Mucosa of descending colon (tissue), 3 donors: ENCODE data around the gene GPRC6A. TPM values are rescaled to one million over a fixed set of nuclear protein-coding genes. Genes with fewer than 3 reads are reported as not detected.

Source experiments
- ATAC-seq: fragments of 200-7000 bp; cut with Tn5 transposase; one replicate; pipeline ENCODE4 v1.9.1; 2020; ENCODE audit warnings: mild to moderate bottlenecking, moderate library complexity
- DNase-seq, 3 donors: peaks; one replicate each; pipeline ENCODE4 v3.0.0-alpha.2; 2020
- H3K36me3 ChIP-seq: fragments of 200-600 bp; one replicate; pipeline ENCODE4 v1.8.0; 2021; ENCODE audit warnings: low read depth, mild to moderate bottlenecking
- H3K4me1 ChIP-seq: fragments of 200-600 bp; one replicate; pipeline ENCODE4 v1.8.0; 2021; ENCODE audit warnings: low read depth, mild to moderate bottlenecking
- H3K4me3 ChIP-seq: fragments of 200-600 bp; one replicate; pipeline ENCODE4 v1.8.0; 2021; ENCODE audit warnings: mild to moderate bottlenecking
- H3K9me3 ChIP-seq: fragments of 200-600 bp; one replicate; pipeline ENCODE4 v1.8.0; 2021; ENCODE audit warnings: mild to moderate bottlenecking
- intact Hi-C, 2 donors: fragments of 100-400 bp; cut with DNase I in 1 of 2; cut with micrococcal nuclease in 1 of 2; formaldehyde crosslinking; loops; one replicate each; pipeline versions ENCODE4 v1.11.0 to v1.11.1; 2022; cut with DNase I, micrococcal nuclease
- total RNA-seq, 3 donors: library from RNA; stranded (reverse); fragmentation: NEBNext Ultra II Directional in 2 of 3; extraction: Animal tissue kit (Norgen Biotek cat#: 25700) in 2 of 3; gene quantifications; one replicate each; pipeline versions ENCODE4 v1.2.1 to v1.2.4, GENCODE V29; 2021 to 2023
- TF ChIP-seq, protein P1 (sequence below): fragments of 200-600 bp; IDR thresholded peaks from one replicate; pipeline ENCODE4 v1.8.0; 2022; ENCODE audit warnings: antibody characterized with exemption, mild to moderate bottlenecking
- donor health status: DM: no; HTN: no; CAD: no; lungs with moderate emphysema.
- donor health status: DM: no; HTN: no; CAD: no.
- donor health status: DM: no; HTN: yes; CAD: no.

Gene GPRC6A
- total RNA-seq, 3 donors from 2014 or later = 0.13 to 0.17 TPM; not detected in 1

DNA sequence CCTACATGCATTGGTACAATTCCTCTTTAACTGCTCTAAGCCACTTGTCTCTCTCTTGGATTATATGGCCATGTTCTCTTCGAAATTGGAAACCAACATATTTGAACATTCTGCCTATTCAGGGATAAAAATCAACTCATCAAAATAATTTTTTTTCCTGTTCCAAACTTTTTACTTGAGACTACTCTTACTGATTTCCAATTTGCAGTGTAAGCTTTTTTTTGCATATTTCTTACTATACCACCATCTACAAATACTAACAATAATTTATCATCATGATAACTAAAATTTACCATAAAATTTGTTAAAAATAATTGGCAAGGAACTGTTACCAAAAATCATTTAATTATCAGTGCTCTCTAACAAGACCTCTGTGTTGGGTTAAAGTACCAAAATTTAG, 56.4 kb downstream of the GPRC6A start:
- intact Hi-C loops = no loop called here
- Histone ChIP-seq H3K36me3 (no peaks in the 10 kb centered on the region), H3K9me3 (no peaks in the 10 kb centered on the region), H3K4me1 (no peaks in the 10 kb centered on the region), H3K4me3 (no peak overlapping the region)
- ATAC-seq = no peak
- DNase-seq = no peak
- TF ChIP-seq, protein P1, sequence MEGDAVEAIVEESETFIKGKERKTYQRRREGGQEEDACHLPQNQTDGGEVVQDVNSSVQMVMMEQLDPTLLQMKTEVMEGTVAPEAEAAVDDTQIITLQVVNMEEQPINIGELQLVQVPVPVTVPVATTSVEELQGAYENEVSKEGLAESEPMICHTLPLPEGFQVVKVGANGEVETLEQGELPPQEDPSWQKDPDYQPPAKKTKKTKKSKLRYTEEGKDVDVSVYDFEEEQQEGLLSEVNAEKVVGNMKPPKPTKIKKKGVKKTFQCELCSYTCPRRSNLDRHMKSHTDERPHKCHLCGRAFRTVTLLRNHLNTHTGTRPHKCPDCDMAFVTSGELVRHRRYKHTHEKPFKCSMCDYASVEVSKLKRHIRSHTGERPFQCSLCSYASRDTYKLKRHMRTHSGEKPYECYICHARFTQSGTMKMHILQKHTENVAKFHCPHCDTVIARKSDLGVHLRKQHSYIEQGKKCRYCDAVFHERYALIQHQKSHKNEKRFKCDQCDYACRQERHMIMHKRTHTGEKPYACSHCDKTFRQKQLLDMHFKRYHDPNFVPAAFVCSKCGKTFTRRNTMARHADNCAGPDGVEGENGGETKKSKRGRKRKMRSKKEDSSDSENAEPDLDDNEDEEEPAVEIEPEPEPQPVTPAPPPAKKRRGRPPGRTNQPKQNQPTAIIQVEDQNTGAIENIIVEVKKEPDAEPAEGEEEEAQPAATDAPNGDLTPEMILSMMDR = no peak

DNA sequence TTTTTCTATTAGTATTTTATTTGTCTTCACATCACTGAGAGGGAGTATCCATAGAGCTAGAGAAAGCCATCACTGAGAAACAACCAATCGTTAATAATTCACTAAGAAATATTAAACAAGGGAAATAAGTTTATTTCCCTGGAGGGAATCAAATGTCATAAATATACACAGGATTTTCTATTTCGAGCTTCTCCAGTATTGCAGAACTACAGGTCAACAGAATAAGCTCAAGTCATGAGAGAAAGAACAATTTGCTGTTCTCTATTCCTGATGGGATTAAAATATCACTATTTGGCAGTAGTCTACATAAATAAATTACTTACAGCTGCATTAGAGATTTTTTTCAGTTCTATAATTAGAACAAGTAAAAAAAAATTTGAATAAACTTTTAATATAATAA, 61.2 kb downstream of the GPRC6A start:
- DNase-seq (no peak), ATAC-seq (no peak)
- H3K4me1 ChIP-seq = peaks cover 2% of the 10 kb centered on the region
- H3K36me3 ChIP-seq = no peaks in the 10 kb centered on the region
- H3K4me3 ChIP-seq = no peak overlapping the region
- TF ChIP-seq, protein P1 = no peak
- no peaks in the 10 kb centered on the region for H3K9me3 ChIP-seq
- intact Hi-C loops = no loop called here

DNA sequence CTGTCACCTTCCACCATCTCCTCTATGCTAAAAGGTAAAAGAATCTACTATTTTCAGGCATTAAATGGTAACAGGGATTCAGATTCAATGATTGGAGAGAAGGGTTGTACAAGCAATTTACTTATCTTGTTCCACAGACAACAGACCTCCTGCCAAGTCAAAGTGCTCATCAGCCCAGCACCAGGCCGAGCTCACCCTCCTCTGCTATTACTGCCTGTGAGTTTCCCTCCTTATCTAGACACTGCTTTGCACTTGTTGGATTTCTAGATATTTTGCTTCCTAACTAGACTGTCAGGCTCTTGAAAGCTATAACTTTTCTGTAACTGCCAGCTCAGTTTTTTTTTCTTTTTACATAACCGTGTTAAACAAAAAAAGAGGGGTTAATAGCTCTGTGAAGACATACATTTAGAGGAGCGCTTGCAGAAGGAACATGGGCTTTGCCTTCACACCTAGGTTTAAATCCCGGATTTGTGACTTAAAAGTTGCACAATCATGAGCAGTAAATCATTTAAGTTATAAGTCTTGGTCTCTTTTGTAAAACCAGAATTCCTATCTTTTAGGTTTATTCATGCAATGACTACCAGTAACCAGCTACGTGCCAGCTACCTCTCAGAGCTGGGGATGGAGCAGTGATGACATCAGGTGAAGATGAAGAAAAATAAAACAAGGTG, 62.2 kb downstream of the GPRC6A start:
- ATAC-seq (no peak), DNase-seq (no peak)
- peaks cover 2% of the 10 kb centered on the region for H3K4me1 ChIP-seq
- TF ChIP-seq, protein P1 = no peak
- no peaks in the 10 kb centered on the region for H3K36me3 ChIP-seq
- H3K4me3 ChIP-seq = no peak overlapping the region
- no peaks in the 10 kb centered on the region for H3K9me3 ChIP-seq
- intact Hi-C loops = no loop called here

DNA sequence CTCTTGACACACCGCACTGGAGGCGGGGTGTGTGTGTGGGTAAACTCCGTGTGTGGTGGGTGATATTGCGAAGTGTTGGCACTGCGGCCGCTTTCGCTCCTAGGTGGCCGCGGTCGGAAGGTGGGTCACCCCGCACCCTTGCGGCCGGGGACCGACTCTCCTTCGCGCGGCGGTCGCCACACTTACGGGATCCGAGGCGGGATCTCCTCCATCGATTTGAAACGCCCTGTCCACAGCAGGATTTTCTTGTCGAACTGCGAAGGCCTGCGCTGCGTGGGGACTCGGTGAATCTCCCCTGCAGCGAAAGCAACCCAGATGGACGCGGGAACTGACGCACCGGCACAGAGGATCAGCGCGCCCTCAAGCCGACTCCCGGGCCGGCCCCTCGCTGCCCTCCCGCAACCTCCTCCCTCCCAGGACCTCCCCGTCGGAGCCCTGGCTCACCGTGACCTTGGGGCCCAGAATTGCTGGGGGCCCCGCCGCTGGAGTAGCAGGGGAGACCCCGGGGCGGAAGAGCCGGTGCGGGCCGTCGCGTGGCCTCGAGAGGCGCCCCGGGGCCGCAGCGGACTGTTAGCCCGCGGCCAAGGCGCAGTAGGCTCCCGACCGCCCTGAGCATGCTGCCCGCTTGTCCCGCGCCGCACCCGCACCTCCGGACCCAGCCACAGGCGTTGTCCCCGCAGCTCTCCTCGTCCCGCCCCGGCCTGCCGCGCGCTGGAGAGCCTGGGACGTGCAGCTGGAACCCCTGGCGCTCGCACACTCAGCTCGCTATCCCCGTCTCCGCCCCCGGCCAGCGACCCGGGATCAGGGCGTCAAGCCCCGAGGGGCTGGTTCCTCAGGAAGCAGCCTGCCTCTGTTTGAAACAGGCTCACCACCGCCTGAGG, 63.7 kb downstream of the GPRC6A start, which contains the start of gene FAM162B:
Gene FAM162B, minus strand, starts transcription at position 759 of the 881 bp plus-strand sequence. Its CDS starts 143 bp downstream, at position 616.
- Histone ChIP-seq H3K4me3 (no peak within 1 kb of the TSS), H3K9me3 (no peaks in the 10 kb centered on the region), H3K36me3 (no peaks in the 10 kb centered on the region), H3K4me1 (peaks cover 2% of the 10 kb centered on the region)
- intact Hi-C loops = no loop called here
- TF ChIP-seq, protein P1 = no peak
- DNase-seq = peak in 2 of 3 donors; percentile 5 to 27
- peak; percentile 59 for ATAC-seq

DNA sequence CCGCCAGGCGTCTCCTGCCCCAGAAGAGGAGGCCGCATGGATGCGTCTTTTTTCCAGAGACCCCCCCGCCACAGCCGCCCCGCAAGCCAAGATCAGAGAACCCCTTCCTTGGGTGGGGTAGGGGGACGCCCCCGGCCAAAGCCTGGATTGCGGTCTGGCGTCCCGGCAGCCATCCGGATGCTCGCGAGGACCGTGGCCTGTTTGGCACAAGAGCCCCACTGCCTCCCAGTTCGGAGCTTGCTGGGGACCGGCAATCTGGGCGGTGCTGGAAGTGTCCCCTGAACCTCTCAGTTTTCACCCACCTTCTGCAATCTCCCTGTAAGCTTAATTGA, 64.3 kb downstream of the GPRC6A start:
- Histone ChIP-seq H3K36me3 (no peaks in the 10 kb centered on the region), H3K9me3 (no peaks in the 10 kb centered on the region), H3K4me1 (peaks cover 2% of the 10 kb centered on the region), H3K4me3 (no peak overlapping the region)
- DNase-seq (no peak), ATAC-seq (peak; percentile 10)
- TF ChIP-seq, protein P1 = no peak
- intact Hi-C loops = no loop called here
